ENCODE measurements around the gene LPP. TPM values are rescaled to one million over a fixed set of nuclear protein-coding genes. Genes with fewer than 3 reads are reported as not detected.

The LPP gene
- total RNA-seq, 6 donors from 2014 or later = 86.0 to 196 (median 160) TPM

DNA sequence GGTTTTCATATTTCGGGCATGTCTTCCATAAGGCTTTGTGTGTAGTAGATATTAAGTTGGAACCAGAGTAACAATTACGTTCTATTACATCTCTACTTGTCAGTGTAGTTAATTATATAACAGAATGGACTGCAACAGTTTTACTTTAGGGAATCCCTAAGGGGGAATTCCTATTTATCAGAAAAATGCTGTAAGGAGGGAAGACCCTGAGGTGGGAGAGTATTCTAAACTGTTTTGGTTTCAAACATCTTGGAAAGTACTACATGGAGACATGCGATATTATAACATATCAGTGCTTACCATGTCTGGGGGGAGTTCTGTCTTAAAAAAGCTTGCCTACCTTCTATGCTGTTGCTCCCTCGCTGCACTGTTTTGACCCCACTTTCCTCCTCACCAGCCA is 238.1 kb downstream of the LPP start:
- Histone ChIP-seq H3K27ac (no peak overlapping the region), H3K4me3 (no peak overlapping the region), H3K27me3 (no peaks in the 10 kb centered on the region), H3K9me3 (no peaks in the 10 kb centered on the region), H3K4me1 (peaks cover 16 to 31% (median 26%) of the 10 kb centered on the region in 4 donors), H3K36me3 (no peaks in the 10 kb centered on the region)
- no peak for DNase-seq
- TF ChIP-seq, protein P1, sequence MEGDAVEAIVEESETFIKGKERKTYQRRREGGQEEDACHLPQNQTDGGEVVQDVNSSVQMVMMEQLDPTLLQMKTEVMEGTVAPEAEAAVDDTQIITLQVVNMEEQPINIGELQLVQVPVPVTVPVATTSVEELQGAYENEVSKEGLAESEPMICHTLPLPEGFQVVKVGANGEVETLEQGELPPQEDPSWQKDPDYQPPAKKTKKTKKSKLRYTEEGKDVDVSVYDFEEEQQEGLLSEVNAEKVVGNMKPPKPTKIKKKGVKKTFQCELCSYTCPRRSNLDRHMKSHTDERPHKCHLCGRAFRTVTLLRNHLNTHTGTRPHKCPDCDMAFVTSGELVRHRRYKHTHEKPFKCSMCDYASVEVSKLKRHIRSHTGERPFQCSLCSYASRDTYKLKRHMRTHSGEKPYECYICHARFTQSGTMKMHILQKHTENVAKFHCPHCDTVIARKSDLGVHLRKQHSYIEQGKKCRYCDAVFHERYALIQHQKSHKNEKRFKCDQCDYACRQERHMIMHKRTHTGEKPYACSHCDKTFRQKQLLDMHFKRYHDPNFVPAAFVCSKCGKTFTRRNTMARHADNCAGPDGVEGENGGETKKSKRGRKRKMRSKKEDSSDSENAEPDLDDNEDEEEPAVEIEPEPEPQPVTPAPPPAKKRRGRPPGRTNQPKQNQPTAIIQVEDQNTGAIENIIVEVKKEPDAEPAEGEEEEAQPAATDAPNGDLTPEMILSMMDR (IDR thresholded peaks at IDR 0.05) = no peak
- TF ChIP-seq EP300 (IDR thresholded peaks at IDR 0.05) = no peak
- TF ChIP-seq POLR2AphosphoS5 (IDR thresholded peaks at IDR 0.05) = no peak
- no peak for TF ChIP-seq POLR2A (IDR thresholded peaks at IDR 0.05)
- ATAC-seq (ENCODE audit: low FRiP score in 2 of 2) = no peak
- 92 to 97% methylated on average over 4 of the region's 4 CpGs for WGBS, 2 donors

GRCh38 chr3:188394623-188395022 is 240.7 kb downstream of the LPP start:
- Histone ChIP-seq H3K36me3 (no peaks in the 10 kb centered on the region), H3K4me1 (peaks cover 16 to 33% (median 30%) of the 10 kb centered on the region in 4 donors), H3K4me3 (no peak overlapping the region), H3K9me3 (no peaks in the 10 kb centered on the region), H3K27me3 (no peaks in the 10 kb centered on the region), H3K27ac (no peak overlapping the region)
- 54 to 65% methylated on average over 1 of the region's 1 CpG for WGBS, 2 donors
- DNase-seq (no peak), ATAC-seq (ENCODE audit: low FRiP score in 2 of 2) (no peak)
- TF ChIP-seq EP300 (IDR thresholded peaks at IDR 0.05) (no peak), POLR2A (IDR thresholded peaks at IDR 0.05) (no peak), POLR2AphosphoS5 (IDR thresholded peaks at IDR 0.05) (no peak)
- TF ChIP-seq, protein P1 (IDR thresholded peaks at IDR 0.05) = no peak

DNA sequence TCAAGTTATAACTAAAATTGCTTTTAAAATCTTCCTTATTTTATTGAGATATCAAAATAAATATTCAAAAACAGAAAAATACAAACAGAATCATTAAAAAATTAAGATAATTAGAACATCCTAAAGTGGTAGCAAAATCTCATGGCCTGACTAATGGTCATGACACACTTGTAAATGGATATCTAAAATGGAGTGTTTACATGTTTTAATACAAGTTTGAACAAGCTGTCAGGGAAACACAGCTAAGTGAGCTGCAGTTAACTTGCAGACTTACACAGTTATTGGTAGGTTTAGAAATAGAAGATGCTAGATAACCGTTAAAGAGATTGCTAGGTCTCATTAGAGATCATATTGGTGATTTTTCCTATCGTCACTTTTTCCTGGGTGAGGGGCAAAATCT is 242.3 kb downstream of the LPP start:
- peak overlapping the region in 1 of 4 donors; percentile 52 for H3K27ac ChIP-seq
- WGBS, 2 donors = 88 to 89% methylated on average over 2 of the region's 2 CpGs
- TF ChIP-seq POLR2AphosphoS5 (IDR thresholded peaks at IDR 0.05) (no peak), POLR2A (IDR thresholded peaks at IDR 0.05) (no peak), EP300 (IDR thresholded peaks at IDR 0.05) (no peak)
- TF ChIP-seq, protein P1 (IDR thresholded peaks at IDR 0.05) = no peak
- no peaks in the 10 kb centered on the region for H3K9me3 ChIP-seq
- no peak overlapping the region for H3K4me3 ChIP-seq
- no peak for ATAC-seq (ENCODE audit: low FRiP score in 2 of 2)
- H3K4me1 ChIP-seq = peaks cover under 1 to 24% (median 19%) of the 10 kb centered on the region in 4 donors
- no peak for DNase-seq
- no peaks in the 10 kb centered on the region for H3K27me3 ChIP-seq
- no peaks in the 10 kb centered on the region for H3K36me3 ChIP-seq

DNA sequence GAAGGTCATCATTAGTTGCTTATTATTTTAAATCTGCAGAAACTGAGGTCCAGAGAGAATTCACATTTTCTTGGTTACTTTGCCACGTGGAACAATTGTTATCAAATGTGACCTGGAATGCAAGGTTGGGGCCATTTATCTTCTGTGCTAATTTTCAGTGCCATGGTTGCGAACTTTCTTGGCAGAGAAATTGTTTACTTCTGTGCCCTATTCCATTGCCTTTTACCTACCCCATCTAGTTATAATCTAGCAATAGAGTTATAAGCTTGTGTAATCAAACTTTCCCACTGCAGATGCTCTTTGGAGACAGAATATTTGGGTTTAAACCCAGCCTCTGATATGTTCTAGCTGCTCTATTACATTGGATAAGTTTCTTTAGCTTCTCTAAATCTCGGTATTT is 242.9 kb downstream of the LPP start:
- ATAC-seq (ENCODE audit: low FRiP score in 2 of 2) (no peak), DNase-seq (no peak)
- Histone ChIP-seq H3K27me3 (no peaks in the 10 kb centered on the region), H3K9me3 (no peaks in the 10 kb centered on the region), H3K36me3 (no peaks in the 10 kb centered on the region), H3K4me3 (peak overlapping the region in 2 of 4 donors; percentile 6 to 25), H3K27ac (peak overlapping the region in 3 of 4 donors; percentile 0 to 52 (median 36)), H3K4me1 (peaks cover 0 to 21% (median 16%) of the 10 kb centered on the region in 4 donors)
- WGBS, 2 donors = 45 to 53% methylated on average over 3 of the region's 3 CpGs
- no peak for TF ChIP-seq EP300 (IDR thresholded peaks at IDR 0.05)
- TF ChIP-seq, protein P1 (IDR thresholded peaks at IDR 0.05) = no peak
